GM18951 (cell line): ENCODE results near the gene KRT6A.

Experiments
- POLR2A ChIP-seq: IDR thresholded peaks from 4 replicates; pipeline ENCODE4 v1.6.1; 2011; ENCODE audit warnings: mild to moderate bottlenecking; ENCODE audit not compliant: insufficient read length, insufficient read depth; ENCODE audit errors: extremely low read depth
- in situ Hi-C: fragments of 300-500 bp; cut with MboI; formaldehyde crosslinking; loops from one replicate; pipeline ENCODE4 v1.12.0; 2022; ENCODE audit warnings: low sequenced_read_pairs, mixed read lengths, inconsistent platforms; ENCODE audit not compliant: unreplicated experiment

The KRT6A gene

GRCh38 chr12:52530366-52530765, 37.3 kb upstream of the KRT6A start:
- in situ Hi-C loops: no loop called here
- TF ChIP-seq POLR2A: no peak

GRCh38 chr12:52529846-52530245, 36.8 kb upstream of the KRT6A start:
- in situ Hi-C loops: no loop called here

GRCh38 chr12:52529417-52529816, 36.4 kb upstream of the KRT6A start:
- in situ Hi-C loops: no loop called here
- TF ChIP-seq POLR2A: no peak

More at GRCh38 chr12:52529846-52530245, 36.8 kb upstream of the KRT6A start:
- TF ChIP-seq POLR2A: no peak

GRCh38 chr12:52528641-52529143, 35.6 kb upstream of the KRT6A start:
- in situ Hi-C loops: no loop called here
- TF ChIP-seq POLR2A: no peak

GRCh38 chr12:52527121-52527800, 34.2 kb upstream of the KRT6A start:
- no peak for TF ChIP-seq POLR2A
- in situ Hi-C loops: no loop called here

GRCh38 chr12:52526511-52526951, 33.5 kb upstream of the KRT6A start:
- in situ Hi-C loops: no loop called here
- no peak for TF ChIP-seq POLR2A

- no peak for TF ChIP-seq POLR2A
- in situ Hi-C loops: no loop called here
Observed at GRCh38 chr12:52525661-52526499, 32.8 kb upstream of the KRT6A start.

- in situ Hi-C loops: no loop called here
- TF ChIP-seq POLR2A: no peak
Observed at GRCh38 chr12:52524898-52525591, 32.0 kb upstream of the KRT6A start.

- no peak for TF ChIP-seq POLR2A
- in situ Hi-C loops: no loop called here
Observed at GRCh38 chr12:52524241-52524897, 31.3 kb upstream of the KRT6A start.

- in situ Hi-C loops: no loop called here
- no peak for TF ChIP-seq POLR2A
Observed at GRCh38 chr12:52523824-52524223, 30.8 kb upstream of the KRT6A start.

GRCh38 chr12:52522346-52523011, 29.4 kb upstream of the KRT6A start:
- in situ Hi-C loops: no loop called here
- no peak for TF ChIP-seq POLR2A

GRCh38 chr12:52521568-52522266, 28.7 kb upstream of the KRT6A start:
- TF ChIP-seq POLR2A: no peak
- in situ Hi-C loops: no loop called here
